ENCODE measurements around the gene ATE1.
A peak's percentile ranks its signal among the peaks of the same experiment; 100 is the strongest.

Gene ATE1

DNA sequence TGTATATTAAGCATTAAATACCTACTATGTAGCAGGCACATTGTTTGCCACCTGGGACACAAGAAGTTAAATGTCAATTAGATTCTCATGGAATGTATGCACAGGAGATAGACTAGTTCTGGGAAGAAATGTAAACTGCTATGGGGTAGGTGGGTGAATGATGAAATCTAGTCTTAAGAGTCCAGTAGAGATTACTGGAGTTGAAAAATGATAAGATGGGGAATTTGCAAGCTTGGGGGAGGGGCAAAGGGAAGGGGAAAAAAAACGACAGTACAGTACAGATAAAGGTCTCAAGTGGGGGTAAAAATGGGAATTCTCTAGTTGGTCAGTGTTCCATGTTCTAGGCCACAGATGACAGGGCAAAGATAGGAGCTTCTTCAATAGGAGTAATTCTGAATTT, 94.4 kb downstream of the ATE1 start:
- Histone ChIP-seq H2AFZ (ENCODE audit: low read depth, low read length) (no peak overlapping the region), H3K4me1 (ENCODE audit: low read length) (peaks cover 11% of the 10 kb centered on the region), H3K79me2 (ENCODE audit: low read length) (no peaks in the 10 kb centered on the region), H4K20me1 (ENCODE audit: insufficient read depth, low read length) (no peaks in the 10 kb centered on the region; the same call in 1 of the 2 replicates), H3K4me3 (ENCODE audit: low read length) (no peak overlapping the region), H3K27me3 (ENCODE audit: low read depth, low read length) (no peaks in the 10 kb centered on the region), H3K9ac (ENCODE audit: low read length) (no peak overlapping the region), H3K27ac (ENCODE audit: low read length) (no peak overlapping the region), H3K4me2 (ENCODE audit: low read length) (peak overlapping the region; percentile 7; the same call in 1 of the 2 replicates), H3K36me3 (replicated peaks; ENCODE audit: low read depth, low read length) (no peaks in the 10 kb centered on the region), H3K9me3 (ENCODE audit: insufficient read depth, low read length) (no peaks in the 10 kb centered on the region)
- TF ChIP-seq EZH2phosphoT487 (IDR thresholded peaks at IDR 0.05; ENCODE audit: low read depth): no peak
- TF ChIP-seq, protein P1, sequence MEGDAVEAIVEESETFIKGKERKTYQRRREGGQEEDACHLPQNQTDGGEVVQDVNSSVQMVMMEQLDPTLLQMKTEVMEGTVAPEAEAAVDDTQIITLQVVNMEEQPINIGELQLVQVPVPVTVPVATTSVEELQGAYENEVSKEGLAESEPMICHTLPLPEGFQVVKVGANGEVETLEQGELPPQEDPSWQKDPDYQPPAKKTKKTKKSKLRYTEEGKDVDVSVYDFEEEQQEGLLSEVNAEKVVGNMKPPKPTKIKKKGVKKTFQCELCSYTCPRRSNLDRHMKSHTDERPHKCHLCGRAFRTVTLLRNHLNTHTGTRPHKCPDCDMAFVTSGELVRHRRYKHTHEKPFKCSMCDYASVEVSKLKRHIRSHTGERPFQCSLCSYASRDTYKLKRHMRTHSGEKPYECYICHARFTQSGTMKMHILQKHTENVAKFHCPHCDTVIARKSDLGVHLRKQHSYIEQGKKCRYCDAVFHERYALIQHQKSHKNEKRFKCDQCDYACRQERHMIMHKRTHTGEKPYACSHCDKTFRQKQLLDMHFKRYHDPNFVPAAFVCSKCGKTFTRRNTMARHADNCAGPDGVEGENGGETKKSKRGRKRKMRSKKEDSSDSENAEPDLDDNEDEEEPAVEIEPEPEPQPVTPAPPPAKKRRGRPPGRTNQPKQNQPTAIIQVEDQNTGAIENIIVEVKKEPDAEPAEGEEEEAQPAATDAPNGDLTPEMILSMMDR (IDR thresholded peaks at IDR 0.05; ENCODE audit: low read depth, low read length): no peak

GRCh38 chr10:121832647-121833046, 95.2 kb downstream of the ATE1 start:
- no peaks in the 10 kb centered on the region for H3K36me3 ChIP-seq (replicated peaks; ENCODE audit: low read depth, low read length)
- no peak overlapping the region for H3K27ac ChIP-seq (ENCODE audit: low read length)
- no peak overlapping the region for H3K4me3 ChIP-seq (ENCODE audit: low read length)
- no peak overlapping the region for H2AFZ ChIP-seq (ENCODE audit: low read depth, low read length)
- H3K4me1 ChIP-seq (ENCODE audit: low read length): peaks cover 11% of the 10 kb centered on the region
- H3K79me2 ChIP-seq (ENCODE audit: low read length): no peaks in the 10 kb centered on the region
- no peak overlapping the region for H3K4me2 ChIP-seq (ENCODE audit: low read length)
- no peaks in the 10 kb centered on the region; the same call in 1 of the 2 replicates for H4K20me1 ChIP-seq (ENCODE audit: insufficient read depth, low read length)
- no peak for TF ChIP-seq EZH2phosphoT487 (IDR thresholded peaks at IDR 0.05; ENCODE audit: low read depth)
- TF ChIP-seq, protein P1 (IDR thresholded peaks at IDR 0.05; ENCODE audit: low read depth, low read length): no peak
- H3K9me3 ChIP-seq (ENCODE audit: insufficient read depth, low read length): no peaks in the 10 kb centered on the region
- H3K9ac ChIP-seq (ENCODE audit: low read length): no peak overlapping the region
- no peaks in the 10 kb centered on the region for H3K27me3 ChIP-seq (ENCODE audit: low read depth, low read length)

- Histone ChIP-seq H3K9ac (ENCODE audit: low read length) (no peak overlapping the region), H3K79me2 (ENCODE audit: low read length) (no peaks in the 10 kb centered on the region), H3K4me3 (ENCODE audit: low read length) (no peak overlapping the region), H4K20me1 (ENCODE audit: insufficient read depth, low read length) (no peaks in the 10 kb centered on the region; the same call in 1 of the 2 replicates), H2AFZ (ENCODE audit: low read depth, low read length) (no peak overlapping the region), H3K4me2 (ENCODE audit: low read length) (no peak overlapping the region), H3K27me3 (ENCODE audit: low read depth, low read length) (no peaks in the 10 kb centered on the region), H3K27ac (ENCODE audit: low read length) (no peak overlapping the region), H3K36me3 (replicated peaks; ENCODE audit: low read depth, low read length) (no peaks in the 10 kb centered on the region), H3K9me3 (ENCODE audit: insufficient read depth, low read length) (no peaks in the 10 kb centered on the region), H3K4me1 (ENCODE audit: low read length) (peaks cover 11% of the 10 kb centered on the region)
- TF ChIP-seq, protein P1 (IDR thresholded peaks at IDR 0.05; ENCODE audit: low read depth, low read length): no peak
- TF ChIP-seq EZH2phosphoT487 (IDR thresholded peaks at IDR 0.05; ENCODE audit: low read depth): no peak
Measured at GRCh38 chr10:121831777-121832176, 96.1 kb downstream of the ATE1 start.

GRCh38 chr10:121831237-121831636, 96.6 kb downstream of the ATE1 start:
- H3K27me3 ChIP-seq (ENCODE audit: low read depth, low read length): no peaks in the 10 kb centered on the region
- H4K20me1 ChIP-seq (ENCODE audit: insufficient read depth, low read length): no peaks in the 10 kb centered on the region; the same call in 1 of the 2 replicates
- no peaks in the 10 kb centered on the region for H3K36me3 ChIP-seq (replicated peaks; ENCODE audit: low read depth, low read length)
- no peak for TF ChIP-seq EZH2phosphoT487 (IDR thresholded peaks at IDR 0.05; ENCODE audit: low read depth)
- TF ChIP-seq, protein P1 (IDR thresholded peaks at IDR 0.05; ENCODE audit: low read depth, low read length): no peak
- no peak overlapping the region for H3K4me2 ChIP-seq (ENCODE audit: low read length)
- H3K9ac ChIP-seq (ENCODE audit: low read length): no peak overlapping the region
- no peak overlapping the region for H3K4me3 ChIP-seq (ENCODE audit: low read length)
- H2AFZ ChIP-seq (ENCODE audit: low read depth, low read length): no peak overlapping the region
- H3K4me1 ChIP-seq (ENCODE audit: low read length): peaks cover 11% of the 10 kb centered on the region
- no peaks in the 10 kb centered on the region for H3K79me2 ChIP-seq (ENCODE audit: low read length)
- H3K27ac ChIP-seq (ENCODE audit: low read length): no peak overlapping the region
- no peaks in the 10 kb centered on the region for H3K9me3 ChIP-seq (ENCODE audit: insufficient read depth, low read length)
